ENCODE measurements around the gene BPIFB6. TPM values are rescaled to one million over a fixed set of nuclear protein-coding genes. Genes with fewer than 3 reads are reported as not detected.

BPIFB6 gene
- polyA plus RNA-seq, 3 donors: not detected

DNA sequence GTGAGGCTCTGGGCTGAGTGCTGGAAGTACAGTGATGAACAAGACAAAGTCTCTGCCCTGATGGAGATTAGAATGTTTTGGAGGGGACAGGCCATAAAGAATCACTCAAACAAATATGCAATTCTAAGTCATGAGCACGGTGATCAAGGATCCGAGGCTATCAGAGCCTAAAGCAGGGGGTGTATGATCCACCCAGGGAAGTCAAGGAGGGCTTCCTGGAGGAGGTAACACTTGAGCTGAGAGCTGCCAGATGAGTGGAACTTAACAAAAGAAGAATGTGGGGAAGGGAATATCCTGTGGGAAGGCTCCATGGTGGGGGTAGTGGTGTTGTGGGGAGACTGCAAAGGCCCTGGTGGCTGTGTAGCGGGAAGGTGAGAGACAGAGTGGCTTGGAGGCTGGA lies 60.2 kb downstream of the BPIFB6 start:
- H3K79me2 ChIP-seq (ENCODE audit: insufficient read depth, low read length): no peaks in the 10 kb centered on the region
- H3K4me3 Mint-ChIP-seq: no peak overlapping the region
- H3K36me3 ChIP-seq (replicated peaks in 1 of 2; ENCODE audit: control insufficient read depth in 1 of 2, insufficient read depth in 2 of 2, low read length in 2 of 2): no peaks in the 10 kb centered on the region
- no peak overlapping the region for H3K27ac ChIP-seq (ENCODE audit: low read depth in 1 of 2, low read length in 2 of 2)
- H3K27ac Mint-ChIP-seq: peak overlapping the region in 1 of 7 donors; percentile 58
- H3K4me1 Mint-ChIP-seq: no peaks in the 10 kb centered on the region
- WGBS (ENCODE audit: insufficient coverage): 100% methylated on average over 2 of the region's 3 CpGs
- no peak for DNase-seq
- TF ChIP-seq CTCF (IDR thresholded peaks at IDR 0.05): no peak
- no peak overlapping the region for H3K4me3 ChIP-seq (replicated peaks in 1 of 3; ENCODE audit: low read depth in 2 of 3, low read length in 3 of 3)
- no peaks in the 10 kb centered on the region for H4K20me1 ChIP-seq (ENCODE audit: insufficient read depth, low read length)
- no peak overlapping the region for H2AFZ ChIP-seq (ENCODE audit: insufficient read depth, low read depth, low read length, poor library complexity, severe bottlenecking)
- H3K9me3 Mint-ChIP-seq: no peaks in the 10 kb centered on the region
- no peaks in the 10 kb centered on the region for H3K4me1 ChIP-seq (ENCODE audit: control insufficient read depth in 1 of 2, insufficient read depth in 2 of 2, low read length in 2 of 2)
- intact Hi-C loops (cut with micrococcal nuclease): no loop called here
- H3K9me3 ChIP-seq (replicated peaks in 1 of 2; ENCODE audit: control insufficient read depth in 1 of 2, insufficient read depth in 1 of 2, low read length in 2 of 2): no peaks in the 10 kb centered on the region
- H3K27me3 Mint-ChIP-seq (ENCODE audit: low read depth in 3 of 3): peaks cover 2 to 4% (median 3%) of the 10 kb centered on the region in 3 donors
- no peak overlapping the region for H3K9ac ChIP-seq (ENCODE audit: insufficient read depth, low read length, poor library complexity, severe bottlenecking)
- H3K36me3 Mint-ChIP-seq: no peaks in the 10 kb centered on the region
- H3K27me3 ChIP-seq (ENCODE audit: control insufficient read depth in 2 of 2, insufficient read depth in 2 of 2, low read length in 2 of 2): no peaks in the 10 kb centered on the region
- H3K4me2 ChIP-seq (replicated peaks; ENCODE audit: extremely low read depth, low read length, poor library complexity, severe bottlenecking): no peak overlapping the region

DNA sequence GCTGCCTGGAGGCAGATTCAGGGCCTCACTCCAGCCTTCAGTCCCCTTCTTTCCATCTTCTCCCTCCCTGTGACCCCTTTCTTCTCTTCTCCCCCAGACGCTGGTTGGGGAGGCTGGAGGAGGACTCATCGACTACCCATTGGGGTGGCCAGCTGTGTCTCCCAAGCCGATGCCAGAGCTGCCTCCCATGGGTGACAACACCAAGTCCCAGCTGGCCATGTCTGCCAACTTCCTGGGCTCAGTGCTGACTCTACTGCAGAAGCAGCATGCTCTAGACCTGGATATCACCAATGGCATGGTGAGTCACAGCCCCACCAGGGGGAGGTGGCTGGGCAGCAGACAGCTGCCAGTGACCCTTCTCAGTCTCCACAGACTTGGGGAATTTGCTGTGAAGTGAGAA lies 60.9 kb downstream of the BPIFB6 start:
- Histone ChIP-seq H3K4me1 (ENCODE audit: control insufficient read depth in 1 of 2, insufficient read depth in 2 of 2, low read length in 2 of 2) (no peaks in the 10 kb centered on the region), H3K9ac (ENCODE audit: insufficient read depth, low read length, poor library complexity, severe bottlenecking) (no peak overlapping the region), H3K36me3 (replicated peaks in 1 of 2; ENCODE audit: control insufficient read depth in 1 of 2, insufficient read depth in 2 of 2, low read length in 2 of 2) (no peaks in the 10 kb centered on the region), H3K27me3 (ENCODE audit: control insufficient read depth in 2 of 2, insufficient read depth in 2 of 2, low read length in 2 of 2) (no peaks in the 10 kb centered on the region), H2AFZ (ENCODE audit: insufficient read depth, low read depth, low read length, poor library complexity, severe bottlenecking) (no peak overlapping the region), H3K4me2 (replicated peaks; ENCODE audit: extremely low read depth, low read length, poor library complexity, severe bottlenecking) (no peak overlapping the region), H3K79me2 (ENCODE audit: insufficient read depth, low read length) (no peaks in the 10 kb centered on the region), H3K4me3 (replicated peaks in 1 of 3; ENCODE audit: low read depth in 2 of 3, low read length in 3 of 3) (no peak overlapping the region), H3K27ac (ENCODE audit: low read depth in 1 of 2, low read length in 2 of 2) (no peak overlapping the region), H3K9me3 (replicated peaks in 1 of 2; ENCODE audit: control insufficient read depth in 1 of 2, insufficient read depth in 1 of 2, low read length in 2 of 2) (no peaks in the 10 kb centered on the region), H4K20me1 (ENCODE audit: insufficient read depth, low read length) (no peaks in the 10 kb centered on the region)
- Mint-ChIP-seq H3K36me3 (no peaks in the 10 kb centered on the region), H3K27me3 (ENCODE audit: low read depth in 3 of 3) (peaks cover 2 to 4% (median 3%) of the 10 kb centered on the region in 3 donors), H3K4me3 (no peak overlapping the region), H3K4me1 (no peaks in the 10 kb centered on the region), H3K9me3 (no peaks in the 10 kb centered on the region), H3K27ac (no peak overlapping the region)
- no peak for DNase-seq
- TF ChIP-seq CTCF (IDR thresholded peaks at IDR 0.05): no peak
- intact Hi-C loops (cut with micrococcal nuclease): no loop called here
- 97% methylated on average over 2 of the region's 3 CpGs for WGBS (ENCODE audit: insufficient coverage)

Data from CD14-positive monocyte (primary cell).